ENCODE results near the gene MTRF1L. TPM values are rescaled to one million over a fixed set of nuclear protein-coding genes. Genes with fewer than 3 reads are reported as not detected.
A peak's percentile ranks its signal among the peaks of the same experiment; 100 is the strongest.

Gene MTRF1L
- polyA plus RNA-seq, 3 donors, result 8.2 to 12.8 (median 10.8) TPM

DNA sequence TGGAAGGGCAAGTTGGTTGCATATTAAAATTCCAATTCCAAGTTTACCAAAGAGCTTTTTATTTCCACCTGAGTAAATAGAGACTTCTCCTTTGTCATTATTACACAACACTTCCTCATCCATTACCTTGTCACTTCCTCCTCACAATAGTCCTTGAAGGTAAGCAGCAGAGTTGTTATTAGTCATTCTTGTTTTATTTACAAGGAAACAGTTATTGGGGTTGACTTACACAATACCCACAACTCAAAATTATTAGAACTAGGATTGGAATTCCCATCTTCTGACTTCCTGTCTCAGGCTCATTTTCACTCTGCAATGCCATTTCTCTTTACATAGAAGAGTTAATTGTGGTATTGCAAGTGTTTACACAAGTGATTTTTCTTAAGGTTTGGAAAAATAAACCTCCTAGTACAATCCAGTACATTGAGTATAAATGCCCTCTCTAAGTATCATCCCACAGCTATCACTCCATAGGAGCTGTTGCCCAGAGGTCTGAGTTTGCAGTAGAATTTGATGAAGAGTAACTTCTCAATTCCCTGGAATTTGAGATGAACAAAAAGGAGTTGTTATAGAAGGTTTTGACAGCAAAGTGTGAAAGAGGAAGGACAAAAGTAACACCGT lies 28.9 kb upstream of the MTRF1L start:
- Mint-ChIP-seq H3K36me3 (no peaks in the 10 kb centered on the region), H3K9me3 (no peaks in the 10 kb centered on the region), H3K4me1 (peaks cover 3% of the 10 kb centered on the region), H3K27ac (no peak overlapping the region), H3K27me3 (ENCODE audit: low read depth in 3 of 3) (peaks cover 0 to 4% (median 0%) of the 10 kb centered on the region in 3 donors), H3K4me3 (no peak overlapping the region)
- no CpG with 5 or more reads among the region's 1 CpG for WGBS (ENCODE audit: insufficient coverage)
- Histone ChIP-seq H2AFZ (ENCODE audit: insufficient read depth, low read depth, low read length, poor library complexity, severe bottlenecking) (no peak overlapping the region), H3K4me2 (replicated peaks; ENCODE audit: extremely low read depth, low read length, poor library complexity, severe bottlenecking) (no peak overlapping the region), H3K4me1 (ENCODE audit: control insufficient read depth in 1 of 2, insufficient read depth in 2 of 2, low read length in 2 of 2) (no peaks in the 10 kb centered on the region), H3K27ac (ENCODE audit: low read depth in 1 of 2, low read length in 2 of 2) (no peak overlapping the region), H3K9me3 (replicated peaks in 1 of 2; ENCODE audit: control insufficient read depth in 1 of 2, insufficient read depth in 1 of 2, low read length in 2 of 2) (no peaks in the 10 kb centered on the region), H3K9ac (ENCODE audit: insufficient read depth, low read length, poor library complexity, severe bottlenecking) (no peak overlapping the region), H3K27me3 (ENCODE audit: control insufficient read depth in 2 of 2, insufficient read depth in 2 of 2, low read length in 2 of 2) (no peaks in the 10 kb centered on the region), H4K20me1 (ENCODE audit: insufficient read depth, low read length) (no peaks in the 10 kb centered on the region), H3K36me3 (replicated peaks in 1 of 2; ENCODE audit: control insufficient read depth in 1 of 2, insufficient read depth in 2 of 2, low read length in 2 of 2) (no peaks in the 10 kb centered on the region), H3K4me3 (replicated peaks in 1 of 3; ENCODE audit: low read depth in 2 of 3, low read length in 3 of 3) (no peak overlapping the region), H3K79me2 (ENCODE audit: insufficient read depth, low read length) (no peaks in the 10 kb centered on the region)
- intact Hi-C loops (cut with micrococcal nuclease), result no loop called here
- no peak for TF ChIP-seq CTCF (IDR thresholded peaks at IDR 0.05)
- DNase-seq, result peak in 2 of 3 donors; percentile 2 to 21

- Mint-ChIP-seq H3K9me3 (no peaks in the 10 kb centered on the region), H3K27me3 (ENCODE audit: low read depth in 3 of 3) (peaks cover 0 to 3% (median 0%) of the 10 kb centered on the region in 3 donors), H3K4me3 (no peak overlapping the region), H3K36me3 (no peaks in the 10 kb centered on the region), H3K4me1 (peaks cover 3% of the 10 kb centered on the region), H3K27ac (no peak overlapping the region)
- DNase-seq, result no peak
- Histone ChIP-seq H3K4me2 (replicated peaks; ENCODE audit: extremely low read depth, low read length, poor library complexity, severe bottlenecking) (no peak overlapping the region), H3K4me3 (replicated peaks in 1 of 3; ENCODE audit: low read depth in 2 of 3, low read length in 3 of 3) (no peak overlapping the region), H4K20me1 (ENCODE audit: insufficient read depth, low read length) (no peaks in the 10 kb centered on the region), H2AFZ (ENCODE audit: insufficient read depth, low read depth, low read length, poor library complexity, severe bottlenecking) (no peak overlapping the region), H3K36me3 (replicated peaks in 1 of 2; ENCODE audit: control insufficient read depth in 1 of 2, insufficient read depth in 2 of 2, low read length in 2 of 2) (no peaks in the 10 kb centered on the region), H3K9ac (ENCODE audit: insufficient read depth, low read length, poor library complexity, severe bottlenecking) (no peak overlapping the region), H3K27ac (ENCODE audit: low read depth in 1 of 2, low read length in 2 of 2) (no peak overlapping the region), H3K79me2 (ENCODE audit: insufficient read depth, low read length) (no peaks in the 10 kb centered on the region), H3K9me3 (replicated peaks in 1 of 2; ENCODE audit: control insufficient read depth in 1 of 2, insufficient read depth in 1 of 2, low read length in 2 of 2) (no peaks in the 10 kb centered on the region), H3K27me3 (ENCODE audit: control insufficient read depth in 2 of 2, insufficient read depth in 2 of 2, low read length in 2 of 2) (no peaks in the 10 kb centered on the region), H3K4me1 (ENCODE audit: control insufficient read depth in 1 of 2, insufficient read depth in 2 of 2, low read length in 2 of 2) (no peaks in the 10 kb centered on the region)
- whole genome bisulfite sequencing (ENCODE audit: insufficient coverage), result 100% methylated on average over 1 of the region's 4 CpGs
- TF ChIP-seq CTCF (IDR thresholded peaks at IDR 0.05), result no peak
- intact Hi-C loops (cut with micrococcal nuclease), result no loop called here
These were observed 26.5 kb upstream of the MTRF1L start for GRCh38 chr6:153028963-153029362.
